Ishikawa (cell line): ENCODE results near the gene NFATC1.
A peak's percentile ranks its signal among the peaks of the same experiment; 100 is the strongest.

Source experiments
- CEBPB ChIP-seq: IDR thresholded peaks from 2 replicates; pipeline ENCODE4 v1.6.1; 2012
- CREB1 ChIP-seq: IDR thresholded peaks from 2 replicates; pipeline ENCODE4 v1.6.1; 2012; ENCODE audit warnings: low read depth
- EGR1 ChIP-seq: IDR thresholded peaks from 2 replicates; pipeline ENCODE4 v1.6.1; 2012
- EP300 ChIP-seq: IDR thresholded peaks from 2 replicates; pipeline ENCODE4 v1.6.1; 2012; ENCODE audit warnings: borderline replicate concordance
- FOXM1 ChIP-seq: IDR thresholded peaks from 2 replicates; pipeline ENCODE4 v1.6.1; 2012; ENCODE audit warnings: low read depth, borderline replicate concordance
- NFIC ChIP-seq: IDR thresholded peaks from 2 replicates; pipeline ENCODE4 v1.6.1; 2012
- RAD21 ChIP-seq: IDR thresholded peaks from 2 replicates; pipeline ENCODE4 v1.6.1; 2012; ENCODE audit warnings: low read depth
- TAF1 ChIP-seq: IDR thresholded peaks from 2 replicates; pipeline ENCODE4 v1.6.1; 2012; ENCODE audit warnings: low read depth, mild to moderate bottlenecking
- TCF12 ChIP-seq: IDR thresholded peaks from 2 replicates; pipeline ENCODE4 v1.6.1; 2012; ENCODE audit warnings: low read depth
- TEAD4 ChIP-seq: IDR thresholded peaks from 2 replicates; pipeline ENCODE4 v1.6.1; 2012
- YY1 ChIP-seq: IDR thresholded peaks from 2 replicates; pipeline ENCODE4 v1.6.1; 2012; ENCODE audit warnings: low read depth
- ZBTB7A ChIP-seq: IDR thresholded peaks from 2 replicates; pipeline ENCODE4 v1.6.1; 2012; ENCODE audit warnings: low read depth
- TF ChIP-seq, protein P1 (sequence below): IDR thresholded peaks from 2 replicates; pipeline ENCODE4 v1.6.1; 2012; ENCODE audit warnings: low read depth, mild to moderate bottlenecking
- TF ChIP-seq, protein P2 (sequence below): IDR thresholded peaks from 2 replicates; pipeline ENCODE4 v1.6.1; 2012
- TF ChIP-seq, protein P3 (sequence below): IDR thresholded peaks from 2 replicates; pipeline ENCODE4 v1.6.1; 2012

The NFATC1 gene

DNA sequence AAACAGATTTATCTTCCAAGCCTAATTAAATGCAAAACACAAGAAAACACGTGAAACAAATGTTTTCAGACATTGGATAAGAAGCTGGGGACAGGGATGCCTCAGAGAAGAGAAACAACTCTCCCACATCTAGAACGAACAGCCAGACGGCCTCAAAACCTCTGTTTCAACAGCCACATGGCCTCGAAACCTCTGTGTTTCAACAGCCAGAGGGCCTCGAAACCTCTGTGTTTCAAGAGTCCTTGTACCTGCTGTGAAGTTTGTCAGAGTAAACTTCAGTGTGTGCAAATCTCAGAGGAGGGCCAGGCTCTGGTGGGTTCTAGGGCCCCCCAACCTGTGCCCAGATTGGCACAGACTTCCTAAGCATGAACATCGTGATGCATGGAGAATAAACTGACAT is 43.3 kb upstream of the NFATC1 start:
- TF ChIP-seq TAF1: no peak
- no peak for TF ChIP-seq TCF12
- TF ChIP-seq, protein P1, sequence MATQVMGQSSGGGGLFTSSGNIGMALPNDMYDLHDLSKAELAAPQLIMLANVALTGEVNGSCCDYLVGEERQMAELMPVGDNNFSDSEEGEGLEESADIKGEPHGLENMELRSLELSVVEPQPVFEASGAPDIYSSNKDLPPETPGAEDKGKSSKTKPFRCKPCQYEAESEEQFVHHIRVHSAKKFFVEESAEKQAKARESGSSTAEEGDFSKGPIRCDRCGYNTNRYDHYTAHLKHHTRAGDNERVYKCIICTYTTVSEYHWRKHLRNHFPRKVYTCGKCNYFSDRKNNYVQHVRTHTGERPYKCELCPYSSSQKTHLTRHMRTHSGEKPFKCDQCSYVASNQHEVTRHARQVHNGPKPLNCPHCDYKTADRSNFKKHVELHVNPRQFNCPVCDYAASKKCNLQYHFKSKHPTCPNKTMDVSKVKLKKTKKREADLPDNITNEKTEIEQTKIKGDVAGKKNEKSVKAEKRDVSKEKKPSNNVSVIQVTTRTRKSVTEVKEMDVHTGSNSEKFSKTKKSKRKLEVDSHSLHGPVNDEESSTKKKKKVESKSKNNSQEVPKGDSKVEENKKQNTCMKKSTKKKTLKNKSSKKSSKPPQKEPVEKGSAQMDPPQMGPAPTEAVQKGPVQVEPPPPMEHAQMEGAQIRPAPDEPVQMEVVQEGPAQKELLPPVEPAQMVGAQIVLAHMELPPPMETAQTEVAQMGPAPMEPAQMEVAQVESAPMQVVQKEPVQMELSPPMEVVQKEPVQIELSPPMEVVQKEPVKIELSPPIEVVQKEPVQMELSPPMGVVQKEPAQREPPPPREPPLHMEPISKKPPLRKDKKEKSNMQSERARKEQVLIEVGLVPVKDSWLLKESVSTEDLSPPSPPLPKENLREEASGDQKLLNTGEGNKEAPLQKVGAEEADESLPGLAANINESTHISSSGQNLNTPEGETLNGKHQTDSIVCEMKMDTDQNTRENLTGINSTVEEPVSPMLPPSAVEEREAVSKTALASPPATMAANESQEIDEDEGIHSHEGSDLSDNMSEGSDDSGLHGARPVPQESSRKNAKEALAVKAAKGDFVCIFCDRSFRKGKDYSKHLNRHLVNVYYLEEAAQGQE: no peak
- no peak for TF ChIP-seq EP300
- TF ChIP-seq FOXM1: no peak
- TF ChIP-seq NFIC: no peak
- TF ChIP-seq CREB1: no peak
- TF ChIP-seq CEBPB: no peak
- no peak for TF ChIP-seq EGR1
- no peak for TF ChIP-seq RAD21
- no peak for TF ChIP-seq YY1
- TF ChIP-seq ZBTB7A: no peak

DNA sequence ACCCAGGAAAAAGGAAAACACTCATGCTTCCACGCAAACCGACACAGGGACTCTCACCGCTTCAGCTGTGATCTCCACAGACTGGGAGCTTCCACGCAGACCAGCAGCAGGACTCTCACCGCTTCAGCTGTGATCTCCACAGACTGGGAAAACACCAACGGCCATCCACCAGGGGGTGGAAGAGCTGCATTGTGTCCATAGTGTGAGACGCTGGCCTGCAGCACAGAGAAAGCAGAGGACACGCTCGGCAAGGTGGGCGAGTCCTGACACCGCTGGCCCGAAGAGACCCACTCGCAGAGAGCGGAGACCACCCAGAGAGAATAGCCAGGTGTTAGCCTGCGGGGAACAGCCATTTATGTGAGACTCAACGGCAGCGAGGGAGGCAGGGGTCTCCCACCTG is 42.5 kb upstream of the NFATC1 start:
- no peak for TF ChIP-seq TCF12
- no peak for TF ChIP-seq CEBPB
- TF ChIP-seq ZBTB7A: no peak
- no peak for TF ChIP-seq EGR1
- TF ChIP-seq RAD21: 0 out of 2 replicates have a peak, but pooled peaks have one; percentile 12
- TF ChIP-seq, protein P2, sequence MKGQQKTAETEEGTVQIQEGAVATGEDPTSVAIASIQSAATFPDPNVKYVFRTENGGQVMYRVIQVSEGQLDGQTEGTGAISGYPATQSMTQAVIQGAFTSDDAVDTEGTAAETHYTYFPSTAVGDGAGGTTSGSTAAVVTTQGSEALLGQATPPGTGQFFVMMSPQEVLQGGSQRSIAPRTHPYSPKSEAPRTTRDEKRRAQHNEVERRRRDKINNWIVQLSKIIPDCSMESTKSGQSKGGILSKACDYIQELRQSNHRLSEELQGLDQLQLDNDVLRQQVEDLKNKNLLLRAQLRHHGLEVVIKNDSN: no peak
- no peak for TF ChIP-seq CREB1

DNA sequence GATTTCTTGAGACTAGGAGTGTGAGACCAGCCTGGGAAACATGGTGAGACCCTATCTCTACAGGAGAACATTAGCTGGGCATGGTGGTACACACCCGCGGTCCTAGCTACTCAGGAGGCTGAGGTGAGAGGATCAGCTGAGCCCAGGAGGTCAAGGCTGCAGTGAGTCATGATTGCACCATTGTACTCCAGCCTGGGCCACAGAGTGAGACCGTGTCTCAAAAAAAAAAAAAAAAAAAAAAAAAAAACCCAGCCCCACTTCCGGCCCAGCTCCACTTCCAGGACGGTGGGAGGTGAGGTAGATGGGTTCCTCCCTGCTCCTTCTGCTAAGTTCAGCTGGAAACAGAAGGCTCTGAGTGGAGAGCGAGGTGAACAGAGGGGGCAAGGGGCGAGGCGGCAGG is 41.4 kb upstream of the NFATC1 start:
- TF ChIP-seq TCF12 (no peak), FOXM1 (no peak), TEAD4 (no peak), NFIC (no peak), CEBPB (no peak), EP300 (no peak), EGR1 (no peak), RAD21 (no peak), YY1 (no peak), TAF1 (no peak), CREB1 (no peak), ZBTB7A (no peak)
- TF ChIP-seq, protein P2: no peak
- TF ChIP-seq, protein P3, sequence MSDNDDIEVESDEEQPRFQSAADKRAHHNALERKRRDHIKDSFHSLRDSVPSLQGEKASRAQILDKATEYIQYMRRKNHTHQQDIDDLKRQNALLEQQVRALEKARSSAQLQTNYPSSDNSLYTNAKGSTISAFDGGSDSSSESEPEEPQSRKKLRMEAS: no peak
- TF ChIP-seq, protein P1: no peak

DNA sequence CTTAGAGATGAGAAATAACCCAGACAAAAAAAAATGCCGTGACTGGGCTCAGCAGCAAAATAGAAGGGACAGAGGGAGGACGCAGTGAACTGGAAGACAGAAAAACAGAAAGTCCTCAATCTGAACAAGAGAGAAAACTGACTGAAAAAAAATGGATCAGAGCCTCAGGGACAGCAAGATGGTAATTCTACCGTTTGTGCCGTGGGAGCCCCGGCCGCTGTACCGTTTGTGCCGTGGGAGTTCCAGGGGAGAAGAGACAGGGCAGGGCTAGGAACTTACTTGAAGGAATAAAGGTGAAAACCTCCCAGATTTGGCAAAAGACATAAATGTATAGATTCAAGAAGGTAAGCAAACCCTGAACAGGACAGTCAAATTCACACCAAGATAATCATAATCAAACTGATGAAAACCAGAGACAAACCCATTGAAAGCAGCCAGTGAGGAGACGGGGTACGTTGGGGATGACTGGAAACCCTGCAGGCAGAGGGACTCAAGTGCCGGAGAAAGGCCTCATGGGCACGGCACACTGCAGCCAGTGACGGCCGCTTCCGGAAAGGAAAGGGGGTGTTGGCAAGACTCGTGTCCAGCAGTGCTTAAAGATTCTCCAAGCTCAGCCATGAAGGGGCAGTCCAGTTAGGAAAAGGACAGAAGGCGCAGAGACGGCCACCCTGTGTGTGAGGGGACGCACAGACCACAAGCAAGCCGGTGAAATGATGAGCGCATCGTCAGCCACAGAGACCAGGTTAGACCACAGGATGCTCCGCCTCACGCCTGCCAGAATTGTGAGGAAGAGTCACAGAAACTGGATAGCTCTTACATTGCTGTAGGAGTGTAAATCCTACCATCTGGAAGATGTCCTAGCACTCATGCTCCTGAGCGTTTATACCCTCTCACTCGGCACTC is 40.0 kb upstream of the NFATC1 start:
- no peak for TF ChIP-seq RAD21
- TF ChIP-seq NFIC: no peak
- no peak for TF ChIP-seq TAF1
- TF ChIP-seq, protein P1: no peak
- TF ChIP-seq TEAD4: no peak
- TF ChIP-seq, protein P2: no peak
- no peak for TF ChIP-seq ZBTB7A
- no peak for TF ChIP-seq EP300
- no peak for TF ChIP-seq CEBPB
- no peak for TF ChIP-seq EGR1
